Upper lobe of right lung (tissue), 1 donor: Measurements from ENCODE around the gene HP. TPM values are rescaled to one million over a fixed set of nuclear protein-coding genes. Genes with fewer than 3 reads are reported as not detected.

Experiments
- ATAC-seq: fragments of 200-7000 bp; cut with Tn5 transposase; one replicate; pipeline ENCODE4 v1.9.1; 2020; ENCODE audit warnings: mild to moderate bottlenecking, moderate library complexity
- DNase-seq: peaks from one replicate; pipeline ENCODE4 v3.0.0-alpha.2; 2020
- H3K27ac ChIP-seq: fragments of 200-600 bp; one replicate; pipeline ENCODE4 v1.8.0; 2022
- H3K27me3 ChIP-seq: fragments of 200-600 bp; one replicate; pipeline ENCODE4 v1.8.0; 2022; ENCODE audit warnings: mild to moderate bottlenecking
- H3K36me3 ChIP-seq: fragments of 200-600 bp; one replicate; pipeline ENCODE4 v1.8.0; 2022
- H3K4me1 ChIP-seq: fragments of 200-600 bp; one replicate; pipeline ENCODE4 v1.8.0; 2022
- H3K4me3 ChIP-seq: fragments of 200-600 bp; one replicate; pipeline ENCODE4 v1.8.0; 2022; ENCODE audit warnings: mild to moderate bottlenecking
- H3K9me3 ChIP-seq: fragments of 200-600 bp; one replicate; pipeline ENCODE4 v1.8.0; 2022
- CTCF ChIP-seq: fragments of 200-600 bp; IDR thresholded peaks from one replicate; pipeline ENCODE4 v1.8.0; 2022; ENCODE audit warnings: antibody characterized with exemption
- intact Hi-C: fragments of 100-400 bp; cut with DNase I; formaldehyde crosslinking; loops from one replicate; pipeline ENCODE4 v1.11.0; 2022
- total RNA-seq: library from RNA; stranded (reverse); fragmentation: NEBNext Ultra II Directional; extraction: Animal tissue kit (Norgen Biotek cat#: 25700); gene quantifications from one replicate; pipeline ENCODE4 v1.2.1, GENCODE V29; 2021
- donor health status: DM: no; HTN: yes; CAD: no; lungs with severe emphysema.

The HP gene
- total RNA-seq, 1 donor from 2014 or later = 94.2 TPM

GRCh38 chr16:72108353-72109102 is 54.2 kb downstream of the HP start:
- DNase-seq = no peak
- peaks cover 100% of the 10 kb centered on the region for H3K36me3 ChIP-seq
- intact Hi-C loops = no loop called here
- H3K27ac ChIP-seq = no peak overlapping the region
- no peak for TF ChIP-seq CTCF
- H3K27me3 ChIP-seq = no peaks in the 10 kb centered on the region
- H3K9me3 ChIP-seq = no peaks in the 10 kb centered on the region
- no peaks in the 10 kb centered on the region for H3K4me1 ChIP-seq
- H3K4me3 ChIP-seq = no peak overlapping the region
- no peak for ATAC-seq

- Histone ChIP-seq H3K9me3 (no peaks in the 10 kb centered on the region), H3K4me1 (no peaks in the 10 kb centered on the region), H3K4me3 (no peak overlapping the region), H3K27ac (no peak overlapping the region), H3K36me3 (peaks cover 92% of the 10 kb centered on the region), H3K27me3 (no peaks in the 10 kb centered on the region)
- intact Hi-C loops = no loop called here
- DNase-seq (no peak), ATAC-seq (no peak)
- no peak for TF ChIP-seq CTCF
Observed at GRCh38 chr16:72109300-72109699, 55.0 kb downstream of the HP start.

GRCh38 chr16:72109966-72110530 is 55.7 kb downstream of the HP start:
- Histone ChIP-seq H3K4me1 (no peaks in the 10 kb centered on the region), H3K27ac (no peak overlapping the region), H3K27me3 (no peaks in the 10 kb centered on the region), H3K36me3 (peaks cover 85% of the 10 kb centered on the region), H3K9me3 (no peaks in the 10 kb centered on the region), H3K4me3 (no peak overlapping the region)
- DNase-seq (no peak), ATAC-seq (no peak)
- intact Hi-C loops = no loop called here
- TF ChIP-seq CTCF = no peak

Other genes with a start within 250 kb of the HP start
- 90.0 TPM for gene AP1G1, start 245.7 kb upstream of the HP start, total RNA-seq
- gene ATXN1L, start 208.5 kb upstream of the HP start, total RNA-seq = 32.2 TPM
- gene ZNF821, start 170.3 kb upstream of the HP start, total RNA-seq = 5.6 TPM
- 184 TPM for gene IST1, start 159.0 kb upstream of the HP start, total RNA-seq
- 0.32 TPM for gene PKD1L3, start 54.1 kb upstream of the HP start, total RNA-seq
- gene DHODH, start 45.8 kb upstream of the HP start, total RNA-seq = 7.7 TPM
- 2.7 TPM for gene HPR, start 8.7 kb downstream of the HP start, total RNA-seq
- 11.5 TPM for gene TXNL4B, start 39.1 kb downstream of the HP start, total RNA-seq
- 53.5 TPM for gene DHX38, start 39.3 kb downstream of the HP start, total RNA-seq
- 0.23 TPM for gene PMFBP1, start 117.7 kb downstream of the HP start, total RNA-seq